Hepatic stellate cell (primary cell): ENCODE data around the gene CNOT8.
"Not testable (repeated sequence)": the region's sequence is repeated elsewhere in the genome, so short reads cannot be mapped to it uniquely, and the experiment has no call there.

ENCODE experiments used
- DNase-seq: peaks from one replicate; pipeline ENCODE4 v3.0.0; 2011; ENCODE audit warnings: low spot score

The CNOT8 gene

DNA sequence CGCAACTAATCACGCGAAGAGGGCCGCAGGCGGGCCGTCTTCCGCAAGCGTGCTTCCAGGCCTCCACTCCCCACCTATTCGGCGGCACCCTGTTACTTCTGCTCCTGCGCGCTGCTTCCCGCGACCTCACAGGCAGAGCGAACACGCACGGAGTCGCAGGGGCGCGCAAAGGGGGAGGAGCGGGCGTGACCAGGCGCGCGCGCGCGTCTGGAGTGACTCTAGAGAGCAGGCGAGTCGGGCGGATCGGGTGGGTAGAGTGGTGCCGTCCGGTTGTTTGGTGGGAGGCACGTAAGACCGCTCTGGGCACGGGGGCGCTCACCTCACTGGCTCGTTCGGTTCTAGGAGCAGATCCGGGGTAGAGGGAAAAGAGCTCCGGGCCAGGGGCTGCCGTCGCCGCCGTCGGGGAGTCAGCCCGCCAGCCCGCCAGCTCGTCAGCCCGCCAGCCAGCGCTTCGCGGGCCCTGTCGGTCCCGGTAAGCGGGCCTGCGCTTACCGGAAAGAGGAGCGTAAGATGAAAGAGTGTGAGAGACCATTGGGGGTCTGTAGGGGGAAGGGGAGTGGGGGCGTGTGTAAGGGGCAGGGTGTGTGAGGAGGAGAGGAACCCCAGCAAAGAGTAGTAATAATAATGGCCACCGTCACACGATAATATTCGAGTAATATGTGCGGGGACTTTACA is at the start of gene CNOT8:
CNOT8 (plus strand) TSS at position 331 of the 675 bp plus-strand sequence. CDS start 4,652 bp downstream, outside the sequence.
- DNase-seq: peak; percentile 90

DNA sequence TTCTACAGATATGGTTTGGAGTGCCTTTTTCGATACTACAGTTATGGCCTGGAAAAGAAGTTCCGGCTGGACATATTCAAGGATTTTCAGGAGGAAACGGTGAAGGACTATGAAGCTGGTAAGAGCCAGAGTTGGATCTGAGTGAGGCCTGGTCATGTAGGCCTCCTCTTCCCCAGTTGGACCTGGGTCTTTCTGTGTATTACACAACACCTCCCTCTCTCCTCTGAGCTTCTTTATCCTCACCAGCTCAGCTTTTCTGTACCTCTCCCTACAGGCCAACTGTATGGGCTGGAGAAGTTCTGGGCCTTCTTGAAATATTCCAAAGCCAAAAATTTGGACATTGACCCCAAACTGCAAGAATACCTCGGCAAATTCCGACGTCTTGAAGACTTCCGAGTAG is 47.2 kb upstream of the CNOT8 start:
- DNase-seq: no peak

GRCh38 chr5:154811653-154812465 is 46.6 kb upstream of the CNOT8 start:
- peak; percentile 68 for DNase-seq

- no peak for DNase-seq
Measured at GRCh38 chr5:154813158-154813557, 45.3 kb upstream of the CNOT8 start.

DNA sequence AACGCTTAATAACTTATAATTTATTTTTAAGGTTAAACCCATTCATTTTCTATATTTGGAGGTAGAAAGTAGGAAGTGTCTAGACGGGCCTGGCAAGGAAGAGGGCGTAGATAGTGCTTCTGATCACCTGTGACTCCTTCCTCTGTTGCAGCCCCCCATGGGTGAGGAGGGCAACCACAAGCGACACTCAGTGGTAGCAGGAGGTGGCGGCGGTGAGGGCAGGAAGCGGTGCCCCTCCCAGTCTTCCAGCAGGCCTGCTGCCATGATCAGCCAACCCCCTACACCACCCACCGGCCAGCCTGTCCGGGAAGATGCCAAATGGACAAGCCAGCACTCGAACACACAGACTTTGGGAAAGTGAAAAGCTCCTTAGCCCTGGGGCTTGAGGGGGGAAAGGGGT is 44.7 kb upstream of the CNOT8 start:
- DNase-seq: no peak

DNA sequence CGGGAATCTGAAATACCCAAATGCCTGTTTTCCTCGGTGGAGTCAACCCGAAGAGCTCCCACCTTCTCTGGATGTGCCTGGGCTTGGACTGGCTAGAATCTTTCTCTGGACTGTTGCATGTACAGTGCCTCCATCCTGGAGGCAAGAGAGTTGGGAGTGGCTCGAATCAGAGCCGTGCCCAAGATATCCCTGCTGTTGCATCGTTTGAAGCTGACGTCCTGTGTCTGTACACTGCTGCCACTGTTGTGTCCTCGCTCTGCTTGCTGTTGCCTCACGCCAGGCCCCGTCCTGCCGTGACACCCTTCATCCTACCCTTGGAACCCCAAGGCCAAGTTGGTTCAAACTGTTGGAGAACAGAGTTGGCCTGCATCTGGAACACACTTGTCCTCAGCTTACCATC is 43.4 kb upstream of the CNOT8 start:
- DNase-seq: no peak

DNA sequence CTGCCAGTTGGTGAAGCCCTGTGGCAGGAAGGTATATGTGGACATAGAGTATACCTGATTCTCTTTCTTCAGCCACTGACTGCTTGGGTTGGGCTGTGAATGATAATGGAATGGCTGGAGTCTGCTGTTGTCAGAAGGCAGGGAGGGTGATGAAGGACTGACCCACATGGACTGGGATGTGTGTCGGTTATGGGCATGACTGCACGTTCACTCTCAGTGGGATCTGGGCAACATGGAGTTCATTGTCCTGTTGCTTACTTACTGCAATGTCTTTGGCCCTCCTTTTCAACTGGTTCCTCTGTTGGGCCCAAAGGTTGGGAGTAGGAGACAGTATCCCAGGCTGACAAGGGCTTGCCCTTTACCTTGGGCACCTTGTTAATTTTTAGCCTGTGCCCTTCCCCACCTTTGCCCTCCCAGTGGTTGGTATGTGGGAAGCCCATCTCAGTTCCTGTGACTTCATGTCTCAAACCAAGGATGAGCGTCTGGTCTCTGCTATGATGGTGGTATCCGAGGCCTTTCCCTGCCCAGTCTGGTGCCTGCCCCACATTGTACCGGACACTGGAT is 42.7 kb upstream of the CNOT8 start:
- no peak for DNase-seq

- DNase-seq: no peak
Measured at GRCh38 chr5:154816891-154817492, 41.4 kb upstream of the CNOT8 start.

GRCh38 chr5:154817815-154818214 is 40.6 kb upstream of the CNOT8 start:
- DNase-seq: no peak

GRCh38 chr5:154818471-154819116 is 39.8 kb upstream of the CNOT8 start:
- DNase-seq: no peak

DNA sequence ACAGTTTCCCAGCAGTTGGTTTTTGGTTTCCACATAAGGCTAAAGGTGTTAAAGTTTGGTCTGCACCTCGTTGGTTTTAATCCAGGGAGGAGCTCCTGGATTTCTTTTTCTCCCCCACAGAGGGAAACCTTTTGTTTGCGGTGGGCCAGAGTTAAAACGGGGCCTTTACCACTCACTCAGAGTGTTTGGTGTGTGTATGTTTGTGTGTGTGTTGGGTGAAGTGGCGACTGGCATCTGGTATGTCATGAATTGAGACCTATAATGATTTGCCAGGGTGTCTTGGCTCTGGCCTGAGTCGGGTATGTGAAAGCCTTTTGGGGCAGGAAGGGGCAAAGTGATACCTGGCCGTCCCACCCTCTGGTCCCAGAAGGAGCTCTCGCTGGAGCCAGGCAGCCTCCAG is 38.9 kb upstream of the CNOT8 start:
- no peak for DNase-seq

- no peak for DNase-seq
Measured at GRCh38 chr5:154820383-154820782, 38.0 kb upstream of the CNOT8 start.

DNA sequence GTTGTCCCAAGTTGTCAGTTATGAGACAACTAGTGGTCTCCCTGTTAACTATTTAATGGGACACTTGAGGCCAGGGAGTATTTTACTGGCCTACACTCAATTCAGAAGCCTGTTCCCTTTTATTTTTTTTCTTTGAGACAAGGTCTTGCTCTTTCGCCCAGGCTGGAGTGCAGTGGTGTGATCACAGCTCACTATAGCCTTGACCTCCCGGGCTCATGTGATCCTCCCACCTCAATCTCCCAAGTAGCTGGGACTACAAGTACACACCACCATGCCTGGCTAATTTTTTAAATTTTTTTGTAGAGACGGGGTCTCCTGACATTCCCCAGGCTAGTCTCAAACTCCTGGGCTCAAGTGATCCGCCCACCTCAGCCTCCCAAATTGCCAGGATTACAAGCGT is 35.5 kb upstream of the CNOT8 start:
- not testable (repeated sequence) for DNase-seq

GRCh38 chr5:154823605-154824004 is 34.8 kb upstream of the CNOT8 start:
- DNase-seq: no peak

- no peak for DNase-seq
Measured at GRCh38 chr5:154824070-154824469, 34.4 kb upstream of the CNOT8 start.

DNA sequence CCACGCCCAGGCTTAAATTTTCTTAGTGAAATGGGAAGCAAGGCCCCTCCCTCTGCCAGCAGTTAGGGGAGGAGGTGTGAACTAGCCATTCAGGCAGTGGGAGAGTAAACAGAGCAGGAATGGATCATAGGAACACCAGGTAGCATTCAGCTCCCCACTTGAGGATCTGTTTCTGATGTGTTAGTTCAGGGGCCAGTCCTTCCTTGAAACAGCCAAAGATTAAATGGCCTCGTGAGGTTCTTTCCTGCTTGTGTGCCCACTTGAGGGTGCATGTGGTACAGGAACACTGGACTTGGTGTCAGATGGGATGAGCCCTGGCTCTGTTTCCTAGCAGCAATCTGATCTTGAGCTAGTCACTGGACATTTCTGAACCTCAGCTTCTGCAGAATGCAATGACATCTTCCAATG is 29.2 kb upstream of the CNOT8 start:
- DNase-seq: no peak

- no peak for DNase-seq
Measured at GRCh38 chr5:154829589-154830218, 28.7 kb upstream of the CNOT8 start.

DNA sequence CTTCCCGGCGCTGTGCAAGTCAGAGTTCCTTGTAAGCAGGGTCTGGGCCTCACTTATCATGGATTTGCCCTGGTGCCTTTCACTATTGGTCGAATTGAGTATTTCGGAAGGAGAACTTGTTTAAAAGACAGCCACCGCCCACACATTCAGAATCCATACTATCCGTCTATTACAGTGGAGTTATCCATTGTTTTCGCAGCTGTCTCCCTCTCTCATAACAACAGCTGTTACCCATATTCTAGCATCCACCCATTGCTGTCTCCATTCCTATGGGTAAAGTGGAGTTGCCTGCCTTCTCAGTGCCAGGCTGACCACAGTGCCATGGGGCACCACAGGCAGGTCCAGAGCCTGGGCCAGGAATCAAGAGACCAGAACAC is 28.2 kb upstream of the CNOT8 start:
- DNase-seq: no peak

DNA sequence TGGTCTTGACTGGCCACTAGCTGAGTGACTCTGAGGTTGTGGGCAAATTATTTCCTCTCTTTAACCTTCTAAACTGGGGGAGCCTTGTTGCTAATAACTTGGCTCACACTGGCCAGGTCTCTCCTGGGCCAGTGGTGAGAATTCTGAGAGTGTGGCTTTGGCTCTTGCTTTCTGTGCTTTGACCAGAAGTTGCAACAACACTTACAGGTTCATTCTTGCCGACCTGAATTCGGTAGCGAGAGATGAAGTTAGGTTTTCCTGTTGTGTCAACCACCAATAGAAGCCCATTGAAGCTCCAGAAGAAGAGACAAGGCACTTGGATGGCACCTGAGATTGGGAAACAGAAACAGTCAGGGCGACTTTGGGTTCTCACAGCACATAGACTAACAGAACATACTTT is 27.8 kb upstream of the CNOT8 start:
- no peak for DNase-seq

DNA sequence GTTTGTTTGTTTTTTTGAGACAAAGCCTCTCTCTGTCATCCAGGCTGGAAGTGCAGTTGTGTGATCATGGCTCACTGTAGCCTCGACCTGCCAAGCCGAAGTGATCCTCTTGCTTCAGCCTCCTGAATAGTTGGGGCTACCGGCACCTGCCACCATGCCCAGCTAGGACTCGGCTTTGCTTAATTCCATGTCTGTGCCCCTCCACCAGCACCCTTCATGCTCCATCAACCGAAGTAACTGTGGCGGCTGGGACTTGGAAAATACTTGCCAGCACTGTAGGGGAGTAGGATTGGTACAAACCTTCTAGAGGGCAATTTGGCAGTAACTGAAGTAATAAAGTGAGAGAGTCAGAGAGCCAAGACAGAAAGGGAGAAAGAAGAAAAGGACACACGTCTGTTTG is 27.0 kb upstream of the CNOT8 start:
- no peak for DNase-seq

GRCh38 chr5:154832804-154833203 is 25.6 kb upstream of the CNOT8 start:
- not testable (repeated sequence) for DNase-seq

- DNase-seq: no peak
Measured at GRCh38 chr5:154834053-154834452, 24.4 kb upstream of the CNOT8 start.
